Keratinocyte (primary cell): ENCODE results near the gene FUCA2.

ENCODE experiments used
- EZH2 ChIP-seq: IDR thresholded peaks from one replicate; pipeline ENCODE4 v1.6.1; 2012; ENCODE audit warnings: inconsistent platforms, mild to moderate bottlenecking, low read length, moderate library complexity
- TF ChIP-seq, protein P1 (sequence below), 3 experiments: IDR thresholded peaks in 1 of 3; conservative IDR thresholded peaks in 1 of 3; optimal IDR thresholded peaks in 1 of 3; 2 replicates in 2 of 3; 3 replicates in 1 of 3; pipeline versions ENCODE3 to v1.5.1; 2011; ENCODE audit warnings: low read length in 3 of 3, mild to moderate bottlenecking in 3 of 3, moderate library complexity in 2 of 3, control low read depth in 1 of 3, inconsistent platforms in 1 of 3; ENCODE audit not compliant: insufficient read depth in 2 of 3; ENCODE audit errors: extremely low read depth in 1 of 3

DNA sequence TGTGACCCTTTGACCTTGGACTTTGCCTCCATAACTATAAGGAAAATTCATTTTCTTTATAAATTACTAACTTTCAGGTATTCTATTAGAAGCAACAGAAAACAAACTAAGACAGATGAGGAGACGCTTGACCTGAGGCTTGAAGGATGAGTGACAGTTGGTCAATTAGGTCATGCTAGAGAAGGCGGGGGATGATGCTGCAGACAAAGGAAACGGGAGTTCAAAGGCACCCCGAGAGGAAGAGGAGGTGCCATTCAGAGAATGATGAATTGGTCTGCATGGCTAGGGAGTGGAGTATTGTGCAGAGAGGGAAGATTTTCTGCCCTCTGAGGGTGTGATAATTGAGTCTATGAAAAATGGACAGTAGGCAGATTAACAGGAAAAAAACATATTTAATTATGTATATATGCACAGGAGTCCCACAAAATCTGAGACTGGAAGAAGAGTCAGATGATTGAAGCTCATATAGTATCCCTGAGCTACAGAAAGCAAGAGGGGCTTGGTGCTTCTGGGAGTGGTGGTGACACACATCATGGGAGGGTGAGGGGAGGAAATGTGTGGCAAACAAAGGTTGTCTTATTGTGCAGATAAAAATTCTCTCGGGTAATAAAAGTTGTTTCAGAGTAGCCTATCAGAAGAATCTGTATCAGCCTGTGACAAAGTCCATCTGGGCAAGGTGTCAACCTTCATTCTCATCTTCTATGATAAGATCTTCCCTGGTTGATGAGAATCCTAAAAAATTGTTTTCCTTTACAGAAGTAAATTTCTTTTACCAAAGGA lies 20.4 kb upstream of the FUCA2 start:
- no peak for TF ChIP-seq EZH2
- TF ChIP-seq, protein P1, sequence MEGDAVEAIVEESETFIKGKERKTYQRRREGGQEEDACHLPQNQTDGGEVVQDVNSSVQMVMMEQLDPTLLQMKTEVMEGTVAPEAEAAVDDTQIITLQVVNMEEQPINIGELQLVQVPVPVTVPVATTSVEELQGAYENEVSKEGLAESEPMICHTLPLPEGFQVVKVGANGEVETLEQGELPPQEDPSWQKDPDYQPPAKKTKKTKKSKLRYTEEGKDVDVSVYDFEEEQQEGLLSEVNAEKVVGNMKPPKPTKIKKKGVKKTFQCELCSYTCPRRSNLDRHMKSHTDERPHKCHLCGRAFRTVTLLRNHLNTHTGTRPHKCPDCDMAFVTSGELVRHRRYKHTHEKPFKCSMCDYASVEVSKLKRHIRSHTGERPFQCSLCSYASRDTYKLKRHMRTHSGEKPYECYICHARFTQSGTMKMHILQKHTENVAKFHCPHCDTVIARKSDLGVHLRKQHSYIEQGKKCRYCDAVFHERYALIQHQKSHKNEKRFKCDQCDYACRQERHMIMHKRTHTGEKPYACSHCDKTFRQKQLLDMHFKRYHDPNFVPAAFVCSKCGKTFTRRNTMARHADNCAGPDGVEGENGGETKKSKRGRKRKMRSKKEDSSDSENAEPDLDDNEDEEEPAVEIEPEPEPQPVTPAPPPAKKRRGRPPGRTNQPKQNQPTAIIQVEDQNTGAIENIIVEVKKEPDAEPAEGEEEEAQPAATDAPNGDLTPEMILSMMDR (optimal IDR thresholded peaks at IDR 0.05 in 1 of 3, IDR thresholded peaks at IDR 0.05 in 1 of 3, conservative IDR thresholded peaks at IDR 0.05 in 1 of 3; ENCODE audit: extremely low read depth in 1 of 3, insufficient read depth in 2 of 3, low read length in 3 of 3): no peak
